ENCODE results near the gene CPNE9. TPM values are rescaled to one million over a fixed set of nuclear protein-coding genes. Genes with fewer than 3 reads are reported as not detected.

CPNE9 gene
- total RNA-seq, 5 donors from 2014 or later (not counting 1 experiment from before 2014, with no cell fraction given): 0.19 to 1.5 (median 0.24) TPM; not detected in 1

DNA sequence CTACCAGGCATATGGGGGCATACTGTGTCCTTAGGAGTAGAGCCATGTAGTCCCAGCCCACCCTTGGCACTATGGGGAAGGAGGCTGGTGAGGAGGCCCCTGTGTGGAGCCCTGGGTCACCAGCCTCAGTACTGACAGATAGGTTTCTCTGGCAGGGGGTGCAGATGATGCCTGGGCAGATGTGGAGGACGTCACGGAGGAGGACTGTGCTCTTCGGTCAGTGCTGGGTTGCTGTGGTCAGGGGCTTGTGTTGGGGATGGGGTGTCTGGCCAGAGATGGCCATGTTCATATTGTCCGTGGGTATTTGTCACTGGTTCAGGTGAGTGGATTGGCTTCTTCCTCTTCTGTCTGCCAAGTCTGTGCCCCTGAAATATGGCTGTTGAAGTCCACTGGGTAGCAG is 34.4 kb upstream of the CPNE9 start:
- Mint-ChIP-seq H3K27ac (peak overlapping the region in 1 of 2 donors; percentile 39), H3K9me3 (no peaks in the 10 kb centered on the region), H3K4me3 (no peak overlapping the region), H3K27me3 (no peaks in the 10 kb centered on the region), H3K4me1 (peaks cover 0 to 3% (median 2%) of the 10 kb centered on the region in 3 donors), H3K36me3 (peaks cover 66% of the 10 kb centered on the region)
- DNase-seq: no peak
- Histone ChIP-seq H3K9me3 (no peaks in the 10 kb centered on the region), H3K27me3 (replicated peaks in 1 of 2; ENCODE audit: control insufficient read depth in 2 of 2, extremely low read depth in 1 of 2, insufficient read depth in 2 of 2, low read length in 1 of 2) (no peaks in the 10 kb centered on the region), H3K36me3 (ENCODE audit: control insufficient read depth in 2 of 2, extremely low read depth in 1 of 2, insufficient read depth in 1 of 2, low read length in 1 of 2) (peaks cover 27 to 87% of the 10 kb centered on the region in 2 donors), H3K27ac (ENCODE audit: low read length) (no peak overlapping the region), H3K4me1 (ENCODE audit: control insufficient read depth in 1 of 2, extremely low read depth in 1 of 2, insufficient read depth in 2 of 2, low read length in 2 of 2) (no peaks in the 10 kb centered on the region), H3K4me3 (ENCODE audit: control insufficient read depth in 1 of 2, extremely low read depth in 1 of 2, low read length in 1 of 2) (no peak overlapping the region)
- ATAC-seq (replicated peaks in 1 of 4): no peak
- POLR2A ChIA-PET: interaction anchor here in 1 of 2 donors (0.6 kb wide), 1 partner anchor 222 kb away, joined by 3 read pairs; no protein-coding TSS in a partner anchor
- 93% methylated on average over 4 of the region's 4 CpGs for WGBS (ENCODE audit: insufficient coverage)
- CTCF ChIA-PET: no interaction called here

DNA sequence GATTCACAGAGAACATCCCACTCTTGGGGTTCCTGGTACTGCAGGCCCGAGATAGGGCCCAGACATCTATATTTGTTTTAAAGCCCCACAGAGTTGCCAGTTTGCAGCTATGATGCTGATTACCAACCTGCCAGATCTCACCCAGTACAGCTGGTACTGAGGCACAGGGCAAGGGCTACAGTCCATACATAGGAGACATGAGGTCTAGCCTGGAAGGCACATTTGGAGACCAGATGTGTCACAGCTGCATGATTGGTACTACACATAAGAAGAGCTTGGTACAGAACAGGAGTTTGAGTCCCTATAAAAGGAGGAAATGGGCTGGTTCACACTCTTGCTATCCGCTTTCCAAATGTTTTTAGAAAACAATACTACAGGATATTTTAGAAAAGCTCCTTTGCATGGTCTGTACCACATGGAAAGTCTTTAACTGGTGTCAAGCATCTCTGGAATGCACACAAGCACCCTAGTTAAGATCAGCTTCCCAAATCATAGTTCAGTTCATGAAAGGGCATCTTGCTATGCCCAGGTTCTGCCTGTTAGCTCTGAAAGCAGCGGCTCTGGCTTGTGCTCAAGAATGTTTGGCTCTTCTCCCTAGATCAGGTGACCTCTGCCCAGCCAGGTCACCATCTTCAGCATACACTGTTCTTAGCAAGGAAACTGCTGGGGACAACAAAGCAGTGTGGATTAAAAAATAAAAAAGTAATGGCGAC is 33.8 kb upstream of the CPNE9 start:
- H3K9me3 ChIP-seq: no peaks in the 10 kb centered on the region
- Mint-ChIP-seq H3K36me3 (peaks cover 66% of the 10 kb centered on the region), H3K27me3 (no peaks in the 10 kb centered on the region), H3K4me3 (no peak overlapping the region), H3K9me3 (no peaks in the 10 kb centered on the region), H3K27ac (no peak overlapping the region), H3K4me1 (peaks cover 0 to 2% (median 0%) of the 10 kb centered on the region in 3 donors)
- DNase-seq (no peak), ATAC-seq (replicated peaks in 1 of 4) (no peak)
- no peaks in the 10 kb centered on the region for H3K27me3 ChIP-seq (replicated peaks in 1 of 2; ENCODE audit: control insufficient read depth in 2 of 2, extremely low read depth in 1 of 2, insufficient read depth in 2 of 2, low read length in 1 of 2)
- WGBS (ENCODE audit: insufficient coverage): 100% methylated on average over 3 of the region's 4 CpGs
- no peak overlapping the region for H3K27ac ChIP-seq (ENCODE audit: low read length)
- H3K4me1 ChIP-seq (ENCODE audit: control insufficient read depth in 1 of 2, extremely low read depth in 1 of 2, insufficient read depth in 2 of 2, low read length in 2 of 2): no peaks in the 10 kb centered on the region
- CTCF ChIA-PET: no interaction called here
- peaks cover 27 to 86% of the 10 kb centered on the region in 2 donors for H3K36me3 ChIP-seq (ENCODE audit: control insufficient read depth in 2 of 2, extremely low read depth in 1 of 2, insufficient read depth in 1 of 2, low read length in 1 of 2)
- POLR2A ChIA-PET: interaction anchor here in 1 of 2 donors (0.6 kb wide), 1 partner anchor 222 kb away, joined by 3 read pairs; no protein-coding TSS in a partner anchor
- no peak overlapping the region for H3K4me3 ChIP-seq (ENCODE audit: control insufficient read depth in 1 of 2, extremely low read depth in 1 of 2, low read length in 1 of 2)

DNA sequence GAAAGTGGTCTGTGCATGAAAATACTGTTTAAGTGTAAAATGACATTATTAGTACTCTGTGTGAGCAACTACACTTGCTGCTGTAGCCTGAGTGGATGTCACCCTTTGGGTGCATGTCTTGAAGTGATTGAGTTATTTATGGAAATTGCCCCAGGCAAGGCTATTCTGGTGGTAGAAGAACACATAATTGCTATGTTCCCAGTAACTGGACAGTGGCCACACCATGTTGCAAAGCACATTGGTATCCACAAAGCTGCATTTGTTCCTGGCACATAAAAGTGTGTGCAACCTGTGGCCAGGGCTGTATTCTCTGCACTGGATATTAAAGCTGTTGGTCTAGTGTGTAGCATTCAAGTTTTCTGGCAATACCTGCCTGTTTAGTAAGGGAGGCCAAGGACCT is 30.6 kb upstream of the CPNE9 start:
- DNase-seq (no peak), ATAC-seq (replicated peaks in 1 of 4) (no peak)
- H3K4me1 ChIP-seq (ENCODE audit: control insufficient read depth in 1 of 2, extremely low read depth in 1 of 2, insufficient read depth in 2 of 2, low read length in 2 of 2): no peaks in the 10 kb centered on the region
- no peaks in the 10 kb centered on the region for H3K9me3 ChIP-seq
- no peak overlapping the region for H3K4me3 ChIP-seq (ENCODE audit: control insufficient read depth in 1 of 2, extremely low read depth in 1 of 2, low read length in 1 of 2)
- no peaks in the 10 kb centered on the region for H3K9me3 Mint-ChIP-seq
- no peak overlapping the region for H3K27ac Mint-ChIP-seq
- H3K36me3 ChIP-seq (ENCODE audit: control insufficient read depth in 2 of 2, extremely low read depth in 1 of 2, insufficient read depth in 1 of 2, low read length in 1 of 2): peaks cover 21 to 93% of the 10 kb centered on the region in 2 donors
- no peak overlapping the region for H3K27ac ChIP-seq (ENCODE audit: low read length)
- H3K27me3 Mint-ChIP-seq: no peaks in the 10 kb centered on the region
- H3K4me1 Mint-ChIP-seq: peaks cover 0 to 2% (median 0%) of the 10 kb centered on the region in 3 donors
- no peaks in the 10 kb centered on the region for H3K27me3 ChIP-seq (replicated peaks in 1 of 2; ENCODE audit: control insufficient read depth in 2 of 2, extremely low read depth in 1 of 2, insufficient read depth in 2 of 2, low read length in 1 of 2)
- H3K36me3 Mint-ChIP-seq: peaks cover 76% of the 10 kb centered on the region
- no peak overlapping the region for H3K4me3 Mint-ChIP-seq
- ChIA-PET CTCF (interaction anchor here in 1 of 2 donors (0.6 kb wide), 1 partner anchor 100 kb away, joined by 4 read pairs; no protein-coding TSS in a partner anchor), POLR2A (interaction anchor here in 1 of 2 donors (0.5 kb wide), 1 partner anchor 24 kb away, joined by 3 read pairs; the partner anchor contains the start of gene MTMR14)

DNA sequence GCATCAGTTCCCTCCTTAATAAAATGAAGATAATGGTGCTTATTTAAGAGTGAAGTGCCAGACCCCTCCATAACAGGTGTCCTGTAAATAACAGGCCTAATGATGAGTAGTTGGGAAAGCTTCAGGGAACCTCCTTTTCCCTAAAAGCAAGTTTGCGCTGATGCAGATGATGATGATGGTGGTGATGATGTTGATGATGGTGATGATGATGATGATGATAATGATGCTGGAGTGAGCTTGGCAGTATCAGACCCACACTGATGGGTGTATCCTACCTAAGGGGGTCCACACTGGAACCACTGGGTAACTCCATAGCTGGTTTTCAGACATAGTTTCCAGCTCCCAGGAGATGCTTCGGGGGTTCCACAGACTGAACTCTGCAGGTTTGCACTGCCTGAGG is 29.9 kb upstream of the CPNE9 start:
- DNase-seq: no peak
- H3K4me1 ChIP-seq (ENCODE audit: control insufficient read depth in 1 of 2, extremely low read depth in 1 of 2, insufficient read depth in 2 of 2, low read length in 2 of 2): no peaks in the 10 kb centered on the region
- no peak overlapping the region for H3K4me3 ChIP-seq (ENCODE audit: control insufficient read depth in 1 of 2, extremely low read depth in 1 of 2, low read length in 1 of 2)
- Mint-ChIP-seq H3K36me3 (peaks cover 77% of the 10 kb centered on the region), H3K27me3 (no peaks in the 10 kb centered on the region), H3K9me3 (no peaks in the 10 kb centered on the region), H3K4me3 (no peak overlapping the region), H3K27ac (no peak overlapping the region), H3K4me1 (peaks cover 0 to 2% (median 0%) of the 10 kb centered on the region in 3 donors)
- 92% methylated on average over 2 of the region's 2 CpGs for WGBS (ENCODE audit: insufficient coverage)
- H3K27me3 ChIP-seq (replicated peaks in 1 of 2; ENCODE audit: control insufficient read depth in 2 of 2, extremely low read depth in 1 of 2, insufficient read depth in 2 of 2, low read length in 1 of 2): no peaks in the 10 kb centered on the region
- H3K9me3 ChIP-seq: no peaks in the 10 kb centered on the region
- POLR2A ChIA-PET: interaction anchor here in 1 of 2 donors (0.5 kb wide), 1 partner anchor 25 kb away, joined by 3 read pairs; the partner anchor contains the start of gene MTMR14
- H3K27ac ChIP-seq (ENCODE audit: low read length): no peak overlapping the region
- peaks cover 19 to 93% of the 10 kb centered on the region in 2 donors for H3K36me3 ChIP-seq (ENCODE audit: control insufficient read depth in 2 of 2, extremely low read depth in 1 of 2, insufficient read depth in 1 of 2, low read length in 1 of 2)
- no peak for ATAC-seq (replicated peaks in 1 of 4)
- CTCF ChIA-PET: no interaction called here

DNA sequence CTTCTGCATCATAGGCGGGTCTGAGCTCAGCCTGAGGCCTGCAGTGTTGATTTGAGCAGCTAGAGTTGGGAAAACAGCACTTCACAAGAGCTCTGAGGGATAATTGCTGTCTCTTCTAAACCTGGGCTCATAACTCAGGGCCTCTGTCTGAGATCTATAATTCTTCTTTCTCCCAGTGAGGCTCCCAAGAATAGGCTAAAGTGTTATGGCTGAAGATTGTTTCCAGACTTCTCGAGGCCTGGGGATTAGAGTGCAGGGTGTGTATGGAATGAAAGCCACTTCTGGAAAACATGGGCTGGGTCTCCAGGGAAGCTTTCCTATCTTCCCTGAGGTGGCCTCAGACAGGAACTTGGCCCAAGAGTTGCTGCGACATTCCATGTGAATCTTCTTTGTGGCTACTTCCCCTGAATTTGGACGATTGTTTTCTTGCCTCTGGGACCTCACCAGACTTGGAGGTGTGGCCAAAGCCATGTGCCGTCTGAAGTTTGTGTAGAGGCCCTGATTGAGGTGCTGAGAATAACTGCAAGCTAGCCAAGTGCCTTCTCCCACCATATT is 27.8 kb upstream of the CPNE9 start:
- H3K36me3 Mint-ChIP-seq: peaks cover 79% of the 10 kb centered on the region
- ChIA-PET CTCF (no interaction called here), POLR2A (no interaction called here)
- Histone ChIP-seq H3K4me3 (ENCODE audit: control insufficient read depth in 1 of 2, extremely low read depth in 1 of 2, low read length in 1 of 2) (no peak overlapping the region), H3K9me3 (no peaks in the 10 kb centered on the region), H3K36me3 (ENCODE audit: control insufficient read depth in 2 of 2, extremely low read depth in 1 of 2, insufficient read depth in 1 of 2, low read length in 1 of 2) (peaks cover 26 to 94% of the 10 kb centered on the region in 2 donors), H3K27me3 (replicated peaks in 1 of 2; ENCODE audit: control insufficient read depth in 2 of 2, extremely low read depth in 1 of 2, insufficient read depth in 2 of 2, low read length in 1 of 2) (no peaks in the 10 kb centered on the region), H3K27ac (ENCODE audit: low read length) (no peak overlapping the region), H3K4me1 (ENCODE audit: control insufficient read depth in 1 of 2, extremely low read depth in 1 of 2, insufficient read depth in 2 of 2, low read length in 2 of 2) (no peaks in the 10 kb centered on the region)
- H3K27me3 Mint-ChIP-seq: no peaks in the 10 kb centered on the region
- H3K9me3 Mint-ChIP-seq: no peaks in the 10 kb centered on the region
- H3K4me1 Mint-ChIP-seq: no peaks in the 10 kb centered on the region
- no peak for DNase-seq
- H3K4me3 Mint-ChIP-seq: no peak overlapping the region
- H3K27ac Mint-ChIP-seq: no peak overlapping the region
- 100% methylated on average over 1 of the region's 5 CpGs for WGBS (ENCODE audit: insufficient coverage)
- ATAC-seq (replicated peaks in 1 of 4): no peak

DNA sequence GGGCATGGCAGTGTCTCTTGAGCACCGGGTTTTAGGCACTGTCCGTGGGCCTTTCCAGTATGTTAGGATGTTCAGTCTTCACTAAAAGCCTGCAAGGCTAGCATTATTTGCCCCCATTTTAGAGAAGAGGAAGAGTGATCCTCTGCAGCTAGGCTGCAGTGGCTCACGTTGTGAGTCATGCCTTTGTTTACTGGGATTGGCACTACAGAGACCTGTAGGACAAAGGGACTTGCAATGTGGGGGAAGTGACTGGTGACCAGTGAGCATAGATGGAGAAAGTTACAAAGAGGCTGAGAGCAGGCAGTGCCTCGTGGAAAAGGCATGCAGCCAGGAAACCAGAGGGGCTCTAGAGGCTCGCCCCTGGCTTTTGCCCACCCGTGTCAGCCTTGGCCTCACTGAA is 26.8 kb upstream of the CPNE9 start:
- Histone ChIP-seq H3K27ac (ENCODE audit: low read length) (no peak overlapping the region), H3K9me3 (no peaks in the 10 kb centered on the region), H3K27me3 (replicated peaks in 1 of 2; ENCODE audit: control insufficient read depth in 2 of 2, extremely low read depth in 1 of 2, insufficient read depth in 2 of 2, low read length in 1 of 2) (no peaks in the 10 kb centered on the region), H3K4me3 (ENCODE audit: control insufficient read depth in 1 of 2, extremely low read depth in 1 of 2, low read length in 1 of 2) (no peak overlapping the region), H3K36me3 (ENCODE audit: control insufficient read depth in 2 of 2, extremely low read depth in 1 of 2, insufficient read depth in 1 of 2, low read length in 1 of 2) (peaks cover 28 to 95% of the 10 kb centered on the region in 2 donors), H3K4me1 (ENCODE audit: control insufficient read depth in 1 of 2, extremely low read depth in 1 of 2, insufficient read depth in 2 of 2, low read length in 2 of 2) (no peaks in the 10 kb centered on the region)
- Mint-ChIP-seq H3K4me1 (no peaks in the 10 kb centered on the region), H3K36me3 (peaks cover 82% of the 10 kb centered on the region), H3K27ac (no peak overlapping the region), H3K9me3 (no peaks in the 10 kb centered on the region), H3K4me3 (no peak overlapping the region), H3K27me3 (no peaks in the 10 kb centered on the region)
- POLR2A ChIA-PET: no interaction called here
- ATAC-seq (replicated peaks in 1 of 4) (no peak), DNase-seq (no peak)
- CTCF ChIA-PET: interaction anchor here in 1 of 2 donors (0.5 kb wide), 1 partner anchor 646 kb away, joined by 6 read pairs; no protein-coding TSS in a partner anchor
- WGBS (ENCODE audit: insufficient coverage): 95% methylated on average over 6 of the region's 6 CpGs

Measured in T-cell (primary cell).